HG02938 (cell line): ENCODE data around the gene XRCC4.
A peak's percentile ranks its signal among the peaks of the same experiment; 100 is the strongest.

Source experiments
- ATAC-seq: cut with Tn5 transposase; IDR thresholded peaks from one replicate; pipeline ENCODE4 v1.9.1; 2021; ENCODE audit warnings: mild to moderate bottlenecking, moderate library complexity; ENCODE audit not compliant: unreplicated experiment

The XRCC4 gene

GRCh38 chr5:83374547-83374946 is 297.2 kb downstream of the XRCC4 start:
- ATAC-seq, result no peak

- no peak for ATAC-seq
These were observed 297.9 kb downstream of the XRCC4 start for GRCh38 chr5:83375049-83375745.

- ATAC-seq, result no peak
These were observed 299.1 kb downstream of the XRCC4 start for GRCh38 chr5:83376461-83376860.

GRCh38 chr5:83377131-83377865 is 300.0 kb downstream of the XRCC4 start:
- no peak for ATAC-seq

GRCh38 chr5:83378624-83379289 is 301.4 kb downstream of the XRCC4 start:
- ATAC-seq, result no peak

- no peak for ATAC-seq
These were observed 308.5 kb downstream of the XRCC4 start for GRCh38 chr5:83385812-83386211.

GRCh38 chr5:83387041-83387440 is 309.7 kb downstream of the XRCC4 start:
- ATAC-seq, result no peak

- ATAC-seq, result no peak
These were observed 311.3 kb downstream of the XRCC4 start for GRCh38 chr5:83388608-83389007.

- no peak for ATAC-seq
These were observed 315.6 kb downstream of the XRCC4 start for GRCh38 chr5:83392766-83393503.

GRCh38 chr5:83393504-83393866 is 316.1 kb downstream of the XRCC4 start:
- no peak for ATAC-seq

GRCh38 chr5:83394190-83394589 is 316.8 kb downstream of the XRCC4 start:
- no peak for ATAC-seq

- ATAC-seq, result no peak
These were observed 319.3 kb downstream of the XRCC4 start for GRCh38 chr5:83396662-83397061.

GRCh38 chr5:83397658-83398057 is 320.3 kb downstream of the XRCC4 start:
- no peak for ATAC-seq

- no peak for ATAC-seq
These were observed 322.9 kb downstream of the XRCC4 start for GRCh38 chr5:83400241-83400640.

GRCh38 chr5:83400701-83401100 is 323.4 kb downstream of the XRCC4 start:
- no peak for ATAC-seq

- peak; percentile 54 for ATAC-seq
These were observed 323.9 kb downstream of the XRCC4 start for GRCh38 chr5:83401122-83401731.

- ATAC-seq, result no peak
These were observed 324.4 kb downstream of the XRCC4 start for GRCh38 chr5:83401775-83402174.
